Hematopoietic multipotent progenitor cell treated with erythropoietin and hydrocortisone succinate and interleukin-3 and kit ligand, for 6 days (in vitro differentiated cells): ENCODE measurements around the gene SMIM38.

Experiments
- DNase-seq: peaks from one replicate; pipeline ENCODE4 v3.0.0-alpha.2; 2015

SMIM38 gene

DNA sequence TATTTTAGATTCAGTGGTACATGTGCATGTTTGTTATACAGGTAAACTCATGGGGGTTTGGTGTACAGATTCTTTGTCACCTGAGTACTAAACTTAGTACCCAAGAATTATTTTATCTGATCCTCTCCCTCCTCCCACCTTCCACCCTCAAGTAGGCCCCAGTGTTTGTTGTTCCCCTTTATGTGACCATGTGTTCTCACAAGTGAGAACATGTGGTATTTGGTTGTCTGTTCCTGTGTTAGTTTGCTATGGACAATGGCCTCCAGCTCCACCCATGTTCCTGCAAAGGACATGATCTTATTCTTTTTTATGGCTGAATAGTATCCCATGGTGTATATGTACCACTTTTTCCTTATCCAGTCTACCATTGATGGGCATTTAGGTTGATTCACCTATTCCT, 6.8 kb downstream of the SMIM38 start:
- DNase-seq, result no peak

DNA sequence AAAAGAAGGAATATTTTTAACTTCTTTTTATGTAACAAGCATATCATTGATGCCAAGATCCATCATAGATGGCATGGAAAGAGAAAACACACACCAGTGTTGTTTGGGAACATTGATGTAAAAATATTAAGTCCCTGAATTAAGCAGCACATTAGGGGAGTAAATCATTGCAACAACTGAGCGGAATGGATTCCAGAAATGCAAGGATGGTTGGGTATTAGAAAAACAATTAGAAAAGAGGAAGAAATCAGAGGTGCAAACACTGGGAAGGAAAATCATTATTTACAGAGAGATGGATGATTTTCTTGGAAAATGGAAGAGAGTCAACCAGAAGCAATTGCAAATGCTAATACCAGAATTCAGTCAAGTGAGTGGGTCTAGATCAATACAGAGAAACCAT, 8.1 kb downstream of the SMIM38 start:
- DNase-seq, result no peak

DNA sequence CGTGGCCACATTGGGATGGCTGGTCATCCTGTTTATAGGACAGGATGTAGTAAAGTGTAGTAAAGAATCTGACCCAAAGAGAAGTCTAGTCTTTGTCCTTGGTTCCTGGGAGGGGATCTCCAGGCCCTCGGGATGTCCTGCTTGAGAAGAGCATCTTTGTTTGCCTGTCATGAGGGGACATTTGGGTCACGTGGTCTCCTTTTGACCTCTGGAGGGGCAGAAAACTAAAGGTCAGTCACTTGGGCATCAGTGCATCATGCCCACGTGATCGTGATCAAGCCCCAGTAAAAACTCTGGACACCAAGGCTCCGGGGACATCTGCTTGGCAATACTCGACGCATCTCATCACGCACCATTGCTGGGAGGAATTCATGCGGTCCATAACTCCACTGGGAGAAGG, 9.1 kb downstream of the SMIM38 start:
- no peak for DNase-seq

DNA sequence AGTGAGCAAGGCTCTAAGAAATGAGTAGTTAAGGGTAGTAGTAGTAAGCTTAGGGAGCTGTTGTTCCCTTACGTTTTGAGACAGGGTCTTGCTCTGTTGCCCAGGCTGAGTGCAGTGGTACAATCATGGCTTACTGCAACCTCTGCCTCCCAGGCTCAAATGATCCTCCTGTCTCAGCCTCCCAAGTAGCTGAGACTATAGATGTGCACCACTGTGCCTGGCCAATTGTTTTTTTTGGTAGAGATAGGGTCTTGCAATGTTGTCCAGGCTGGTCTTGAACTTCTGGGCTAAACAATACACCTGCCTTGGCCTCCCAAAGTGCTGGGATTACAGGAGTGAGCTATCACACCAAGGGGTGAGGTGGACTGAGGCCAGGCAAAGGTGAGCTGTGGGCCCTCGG, 10.0 kb downstream of the SMIM38 start:
- DNase-seq, result no peak

DNA sequence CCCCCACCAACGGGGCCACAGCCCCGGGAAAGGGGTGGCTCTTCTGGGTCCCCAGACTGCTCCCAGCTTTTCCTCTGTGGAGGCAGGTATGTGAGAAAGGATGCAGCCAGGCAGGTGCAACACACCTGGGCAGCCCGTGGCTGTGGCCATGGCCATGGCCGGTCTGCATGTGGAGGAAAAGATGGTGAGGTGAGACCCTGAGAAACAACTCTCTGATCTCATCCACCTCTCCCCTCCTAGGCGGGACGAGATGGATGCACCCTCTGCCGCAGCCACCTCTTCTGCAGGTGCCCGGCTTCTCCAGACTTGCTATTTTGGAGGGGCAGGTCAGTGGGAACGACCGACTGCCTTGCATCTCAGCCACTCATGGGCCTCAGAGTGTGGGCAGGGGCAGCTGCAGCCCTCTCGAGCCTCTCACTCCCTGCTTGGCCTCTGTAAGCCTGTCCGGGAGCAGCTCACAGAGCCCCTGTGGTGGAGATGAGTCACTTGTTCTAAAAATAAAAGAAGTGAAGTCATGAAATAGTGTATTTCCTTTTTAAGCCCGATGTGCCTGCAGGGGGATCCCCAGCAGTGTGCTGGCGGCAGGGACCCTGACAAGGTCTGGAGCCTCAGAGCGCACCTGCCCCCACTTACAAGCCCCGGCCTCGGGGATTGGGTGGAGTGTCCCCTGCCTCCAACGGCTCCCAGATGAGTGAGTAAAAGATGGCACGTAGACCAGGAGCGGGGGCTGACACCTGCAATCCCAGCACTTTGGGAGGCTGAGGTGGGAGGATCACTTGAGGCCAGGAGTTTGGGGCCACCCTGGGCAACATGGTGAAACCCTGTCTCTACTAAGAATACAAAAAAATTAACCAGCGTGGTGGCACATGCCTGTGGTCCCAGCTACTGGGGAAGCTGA, 10.7 kb downstream of the SMIM38 start:
- peak; percentile 27 for DNase-seq

DNA sequence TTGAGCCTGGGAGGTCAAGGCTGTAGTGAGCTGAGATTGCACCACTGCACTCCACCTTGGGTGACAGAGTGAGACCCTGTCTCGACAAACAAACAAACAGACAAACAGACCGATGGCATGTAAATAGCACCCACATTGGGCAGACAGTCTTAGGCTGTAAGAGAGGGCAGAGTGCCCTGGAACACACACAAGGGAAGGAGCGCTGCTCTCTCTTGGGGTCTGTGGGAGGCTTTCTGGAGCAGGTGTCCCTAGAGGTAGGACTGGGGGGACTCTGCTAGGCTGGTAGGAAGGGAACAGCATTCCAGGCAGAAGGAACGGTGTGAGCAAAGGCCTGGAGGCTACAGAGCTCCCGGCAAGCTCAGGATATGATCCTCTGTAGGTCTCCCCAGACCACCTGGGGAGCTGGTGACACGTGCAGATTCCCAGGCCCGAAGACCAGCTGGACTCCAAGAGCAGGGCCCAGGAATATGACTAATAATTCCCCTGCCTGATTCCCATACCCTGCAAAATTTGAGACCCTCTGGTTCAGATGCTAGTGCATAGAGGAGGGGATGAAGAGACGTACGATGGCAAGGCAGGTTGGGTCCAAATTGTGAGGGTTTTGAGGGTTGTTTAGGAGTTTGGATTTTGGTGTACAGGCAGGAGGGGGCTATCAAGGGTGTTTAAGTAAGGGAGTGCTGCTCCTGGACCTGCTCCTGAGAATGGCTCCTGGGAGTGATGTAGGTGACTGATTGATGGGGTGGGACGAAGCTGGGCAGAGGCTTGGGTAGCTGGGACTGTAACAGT, 11.6 kb downstream of the SMIM38 start:
- DNase-seq, result no peak

DNA sequence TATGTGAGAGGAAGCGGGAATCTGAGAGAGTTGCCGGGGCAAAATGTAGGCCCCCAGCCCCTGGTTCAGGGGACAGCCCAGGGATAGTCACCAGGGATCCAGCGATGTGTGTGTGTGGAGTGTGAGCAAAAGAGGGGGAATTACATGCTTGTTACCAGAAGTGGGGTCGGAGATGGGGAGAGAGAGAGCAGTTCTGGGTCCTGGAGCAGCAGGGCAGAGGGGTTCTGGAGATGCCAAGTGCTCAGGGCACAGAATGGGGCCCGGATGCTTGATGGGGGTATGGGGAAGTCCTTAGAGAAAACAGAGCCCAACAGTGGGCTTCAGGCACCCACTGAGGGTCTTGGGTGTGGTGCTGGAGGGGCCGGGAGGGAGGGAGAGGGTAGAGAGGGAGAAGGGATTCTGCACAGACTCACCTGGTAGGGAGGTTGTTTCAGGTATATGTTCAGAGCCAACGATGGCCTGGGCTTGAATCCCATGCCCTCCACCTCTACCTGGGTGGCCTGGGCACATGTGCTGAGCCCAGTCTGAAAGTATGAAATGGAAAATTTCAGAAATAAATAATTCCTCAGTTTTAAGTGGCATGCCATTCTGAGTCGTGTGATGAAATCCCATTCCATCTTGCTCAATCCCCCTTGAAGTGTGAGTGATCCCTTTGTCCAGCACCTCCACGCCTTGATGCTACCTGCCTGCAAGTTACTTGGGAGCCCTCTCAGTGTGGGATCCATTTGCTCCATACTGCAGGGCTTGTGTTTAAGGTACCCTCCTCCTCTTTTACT, 12.4 kb downstream of the SMIM38 start:
- no peak for DNase-seq

DNA sequence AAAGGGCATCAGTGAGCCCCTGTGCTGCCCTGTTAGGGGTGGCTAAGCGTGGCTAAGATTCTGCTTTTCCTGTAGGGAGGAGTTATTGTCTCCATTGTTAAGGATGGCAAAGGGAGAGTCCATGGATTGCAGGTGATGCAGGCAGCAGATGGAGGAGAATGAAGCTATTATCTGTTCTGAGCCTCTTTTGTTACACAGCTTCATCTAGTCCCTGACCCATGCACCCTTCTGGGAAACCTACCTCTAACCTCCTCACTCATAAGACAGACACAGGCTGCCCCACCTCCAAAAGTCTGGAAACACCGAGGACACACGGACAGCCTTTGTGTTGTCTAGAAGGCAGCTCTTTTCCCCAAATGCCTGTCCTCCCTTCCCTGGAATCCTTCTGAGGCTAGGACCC, 13.7 kb downstream of the SMIM38 start:
- DNase-seq, result no peak

DNA sequence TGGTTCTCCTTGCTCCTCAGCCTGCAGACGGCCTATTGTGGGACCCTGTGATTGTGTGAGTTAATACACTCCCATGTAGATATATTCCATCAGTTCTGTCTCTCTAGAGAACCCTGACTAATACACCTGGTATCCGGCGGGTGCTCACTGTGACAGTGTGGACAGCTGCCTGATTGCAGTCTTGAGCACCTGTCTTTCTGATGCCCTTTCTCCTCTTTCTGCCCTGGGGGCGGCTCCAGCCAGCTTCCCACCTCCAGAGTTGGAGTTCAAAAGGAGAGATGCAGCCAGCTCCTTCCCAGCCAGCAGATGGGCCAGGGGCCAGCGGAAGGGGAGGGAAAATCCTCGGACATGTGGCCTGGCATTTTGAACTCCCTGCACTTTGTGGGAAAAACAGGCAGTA, 15.0 kb downstream of the SMIM38 start:
- DNase-seq, result no peak

DNA sequence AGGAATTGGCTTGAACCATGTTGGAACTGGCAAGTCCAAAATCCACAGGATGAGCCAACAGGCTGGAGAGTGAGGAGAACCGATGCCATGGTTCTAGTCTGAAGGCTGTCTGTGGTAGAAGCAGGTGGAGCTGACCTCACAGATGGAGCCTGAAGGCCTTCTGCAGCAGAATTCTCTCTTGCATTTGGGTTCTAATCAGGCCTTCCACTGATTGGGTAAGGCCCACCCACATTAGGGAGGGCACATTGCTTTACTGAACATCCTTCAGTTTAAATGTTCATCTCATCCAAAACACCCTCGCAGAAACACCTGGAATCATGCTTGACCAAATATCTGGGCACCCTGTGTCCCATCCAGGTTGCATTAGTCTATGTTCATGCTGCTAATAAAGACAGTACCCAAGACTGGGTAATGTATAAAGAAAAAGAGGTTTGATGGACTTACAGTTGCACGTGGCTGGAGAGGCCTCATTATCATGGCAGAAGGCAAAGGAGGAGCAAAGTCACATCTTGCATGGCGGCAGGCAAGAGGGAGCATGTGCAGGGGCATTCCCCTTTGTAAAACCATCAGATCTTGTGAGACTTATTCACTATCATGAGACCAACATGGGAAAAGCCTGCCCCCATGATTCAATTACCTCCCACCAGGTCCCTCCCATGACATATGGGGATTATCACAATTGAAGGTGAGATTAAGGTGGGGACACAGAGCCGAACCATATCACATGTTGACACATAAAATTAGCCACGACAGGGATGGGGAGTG, 15.9 kb downstream of the SMIM38 start:
- DNase-seq, result no peak

DNA sequence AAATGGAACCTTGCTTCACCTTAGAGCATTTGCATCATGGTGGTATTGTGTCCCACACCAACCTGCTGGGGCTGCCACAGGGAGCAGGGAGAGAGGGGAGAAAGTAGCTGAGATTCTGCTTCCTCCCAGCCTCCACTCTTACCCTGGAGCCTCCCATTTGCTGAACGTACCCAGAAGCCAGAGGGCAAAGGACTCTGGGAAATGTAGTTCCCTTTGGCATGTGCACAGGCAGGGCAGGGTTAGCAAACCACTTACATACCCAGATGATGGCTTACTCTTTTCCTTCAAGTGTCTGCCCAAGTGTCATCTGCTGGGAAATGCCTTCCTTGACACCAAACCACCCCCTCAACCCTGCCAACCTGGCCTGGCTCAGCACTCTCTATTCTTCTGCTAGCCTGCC, 16.9 kb downstream of the SMIM38 start:
- peak; percentile 29 for DNase-seq

DNA sequence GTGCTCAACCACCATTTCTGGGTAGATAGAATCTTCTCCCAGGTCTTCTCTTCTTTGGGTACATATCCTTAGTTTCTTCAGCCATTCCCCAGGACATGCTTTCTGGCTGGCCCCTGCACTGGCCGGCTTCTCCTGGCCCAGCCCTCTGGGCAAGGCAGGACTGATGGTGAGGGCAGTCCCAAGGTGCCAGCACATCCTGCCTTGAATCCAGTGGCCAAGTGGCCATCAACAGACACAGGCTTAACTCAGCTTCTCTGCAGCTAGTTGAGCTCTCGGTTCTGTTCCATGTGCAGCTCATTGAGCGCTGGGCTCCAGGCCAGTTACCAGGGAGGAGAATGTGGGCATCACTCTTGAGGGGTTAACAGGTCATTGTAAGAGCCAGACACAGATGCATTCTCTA, 17.6 kb downstream of the SMIM38 start:
- no peak for DNase-seq

DNA sequence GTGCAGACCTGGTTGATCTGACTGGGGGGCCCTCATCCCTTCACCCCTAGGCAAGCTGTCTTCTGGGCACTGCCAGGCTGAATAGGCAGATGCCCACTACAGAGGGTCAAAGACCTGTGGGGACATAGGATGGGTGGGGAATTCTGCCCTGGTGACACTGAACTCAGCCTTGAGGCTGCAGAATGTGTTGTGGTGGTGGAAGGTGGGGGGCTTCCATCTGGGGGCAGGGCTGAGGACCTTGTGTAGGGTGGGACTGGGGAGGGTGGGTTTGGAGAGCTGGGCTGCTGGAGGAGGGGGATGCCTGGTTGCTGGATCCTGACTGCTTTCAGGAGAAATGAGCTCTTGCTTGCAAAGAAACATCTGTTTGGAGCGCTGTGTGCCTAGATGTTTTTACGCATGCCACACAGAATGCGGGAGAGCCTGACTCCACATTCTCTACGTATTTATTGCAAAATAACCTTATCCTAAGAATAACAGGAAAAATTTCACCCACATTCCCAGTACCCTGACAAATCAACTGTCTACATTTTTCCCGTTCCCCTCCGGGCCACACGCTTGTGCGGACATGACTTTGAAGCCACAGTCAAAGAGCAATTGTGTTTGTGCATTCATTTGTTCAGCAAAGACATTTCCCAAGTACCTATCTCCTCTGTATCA, 18.3 kb downstream of the SMIM38 start:
- no peak for DNase-seq

DNA sequence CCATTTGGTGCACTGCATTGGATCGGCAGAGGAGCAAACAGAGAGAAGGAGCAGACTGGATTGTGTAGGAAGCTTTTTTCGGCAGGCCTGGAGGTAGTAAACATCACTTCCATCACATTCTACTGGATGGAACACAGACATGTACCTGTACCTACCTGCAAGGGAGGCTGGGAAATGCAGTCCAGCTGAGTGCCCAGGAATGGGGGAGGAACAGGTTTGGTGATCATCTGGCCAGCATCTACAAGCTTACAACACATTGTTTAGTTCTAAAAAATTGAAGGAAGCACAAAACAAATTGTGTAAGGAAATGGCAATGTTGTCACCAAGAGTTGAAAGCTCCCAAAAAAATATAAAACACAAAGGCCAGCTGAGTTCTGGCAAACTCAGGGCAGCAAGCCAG, 19.1 kb downstream of the SMIM38 start:
- no peak for DNase-seq

DNA sequence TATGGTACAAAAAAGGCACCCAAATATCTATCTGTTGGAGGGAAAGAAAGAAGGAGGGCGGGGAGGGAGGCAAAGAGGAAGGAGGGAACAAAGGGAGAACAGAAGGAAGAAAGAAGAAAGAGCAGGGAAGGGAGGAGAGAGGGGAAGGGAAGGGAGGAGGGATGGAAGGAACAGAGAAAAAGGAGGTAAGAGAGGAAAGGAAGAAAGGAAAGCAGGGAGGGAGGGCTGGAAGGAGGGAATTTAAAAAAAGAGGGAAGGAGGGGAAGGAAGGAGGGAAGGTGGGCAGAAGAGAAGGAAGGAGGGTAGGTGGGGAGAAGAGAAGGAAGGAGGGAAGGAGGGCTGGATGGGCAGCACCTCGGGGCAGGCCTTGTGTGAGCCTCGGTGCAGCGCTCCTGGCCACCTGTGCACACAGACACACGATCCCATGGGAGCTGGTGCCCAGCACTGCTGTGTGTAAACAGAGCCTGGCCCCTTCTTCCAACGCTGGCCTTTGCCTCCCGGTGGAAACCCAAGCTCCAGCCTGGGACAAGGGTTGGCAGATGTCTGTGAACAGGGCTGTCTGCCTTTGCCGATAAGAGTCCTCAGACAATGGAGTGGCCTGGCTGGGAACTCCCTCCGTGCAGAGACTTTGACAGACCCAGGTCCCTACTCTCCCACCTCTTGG, 23.2 kb downstream of the SMIM38 start:
- DNase-seq, result no peak

DNA sequence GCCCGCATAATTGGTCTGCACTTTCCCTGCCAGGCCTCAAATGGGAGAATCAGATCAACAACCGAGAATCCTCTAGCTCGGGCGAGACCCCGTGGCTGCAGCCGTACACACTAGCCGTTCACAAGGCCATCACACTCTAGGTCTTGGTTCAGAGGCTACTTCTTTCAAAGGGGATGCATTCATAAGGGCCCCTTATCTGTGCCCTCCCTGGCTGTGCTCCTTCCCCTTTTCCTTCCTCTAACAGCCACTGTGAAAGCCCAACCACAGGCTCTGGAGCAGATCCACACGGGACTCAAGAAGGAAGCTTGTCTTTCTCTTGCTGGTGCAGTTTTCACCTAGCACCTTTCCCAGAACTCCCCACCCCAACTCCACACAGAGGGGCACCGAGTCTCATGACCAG, 24.5 kb downstream of the SMIM38 start:
- DNase-seq, result peak; percentile 12

DNA sequence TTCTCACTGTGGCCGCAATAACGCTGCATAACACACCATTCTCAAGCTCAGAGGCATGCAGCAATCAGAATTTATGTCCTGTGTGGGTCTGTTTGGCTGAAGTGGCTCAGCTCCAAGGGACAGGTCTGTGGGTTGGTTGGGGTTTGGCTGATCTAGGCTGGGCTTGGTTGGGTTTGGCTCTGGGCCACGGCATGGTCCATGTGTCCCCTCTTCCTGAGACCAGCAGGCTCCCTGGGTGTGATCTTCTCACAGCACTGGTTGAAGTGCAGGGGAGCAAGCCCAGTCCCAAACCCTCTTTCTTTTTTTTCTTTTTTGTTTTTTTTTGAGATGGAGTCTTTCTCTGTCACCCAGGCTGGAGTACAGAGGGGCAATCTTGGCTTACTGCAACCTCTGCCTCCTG, 25.0 kb downstream of the SMIM38 start:
- no peak for DNase-seq

DNA sequence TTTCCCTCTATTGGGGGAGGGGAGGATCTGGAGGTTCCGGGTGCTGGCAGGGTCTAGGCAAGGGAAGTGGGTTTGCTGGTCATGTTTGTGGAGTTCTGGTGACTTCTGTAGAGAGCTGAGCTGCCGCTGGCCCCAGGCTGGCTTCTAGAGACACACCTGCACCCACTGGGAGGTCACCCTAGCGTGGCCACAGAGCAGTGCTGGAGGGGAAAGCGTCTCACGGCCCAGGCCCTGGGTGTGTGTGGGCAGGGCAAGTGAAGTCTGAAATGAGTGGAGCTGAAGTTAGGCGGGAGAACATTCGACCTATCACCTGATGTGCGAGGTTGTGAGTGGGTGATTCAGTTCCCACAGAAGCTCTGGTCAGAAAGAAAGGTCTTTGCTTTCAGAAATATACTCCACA, 27.9 kb downstream of the SMIM38 start:
- DNase-seq, result no peak

DNA sequence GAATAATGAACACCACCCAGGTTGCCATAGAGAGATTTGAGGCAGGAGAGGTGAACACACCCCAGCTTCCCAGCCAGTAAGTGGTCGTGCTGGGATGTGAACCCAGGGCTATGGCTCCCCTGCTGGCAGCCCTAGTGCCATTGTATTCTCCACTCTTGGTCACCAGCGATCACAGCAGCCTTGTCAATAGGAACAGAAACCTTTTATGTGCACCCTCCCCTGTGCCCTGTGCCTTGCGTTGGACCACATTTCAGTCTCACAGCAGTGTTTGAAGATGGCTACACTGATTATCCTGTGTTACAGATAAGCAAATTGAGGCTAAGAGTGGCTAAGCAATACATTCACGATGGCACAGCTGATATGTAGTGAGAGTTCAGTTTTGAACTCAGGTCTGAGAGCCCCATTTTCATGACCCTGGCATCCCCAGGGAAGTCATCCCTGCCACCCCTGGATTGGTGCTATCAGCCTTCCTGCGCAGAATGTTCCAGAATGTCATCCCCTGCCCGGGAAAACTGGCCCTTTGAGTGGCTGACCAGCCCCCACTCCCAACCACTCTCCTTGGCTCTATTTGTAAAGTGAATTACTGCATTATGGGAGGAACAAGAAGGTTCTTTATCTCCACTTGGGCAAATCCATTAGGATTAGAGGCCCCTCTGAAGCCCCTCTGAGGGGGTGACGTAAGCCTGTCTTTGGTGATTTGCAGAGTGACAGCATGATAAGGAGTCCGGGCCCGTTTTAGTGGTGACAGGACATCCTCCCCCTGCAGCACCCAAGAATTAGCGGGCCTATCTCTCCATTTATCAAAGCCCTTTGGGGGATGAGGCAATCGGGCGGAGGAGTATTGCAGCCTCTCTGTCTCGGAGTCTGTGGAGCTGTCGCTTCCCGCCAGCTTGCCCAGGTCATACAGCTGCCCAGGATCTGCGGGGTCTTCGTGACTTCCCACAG, 30.9 kb downstream of the SMIM38 start:
- peak; percentile 20 for DNase-seq

DNA sequence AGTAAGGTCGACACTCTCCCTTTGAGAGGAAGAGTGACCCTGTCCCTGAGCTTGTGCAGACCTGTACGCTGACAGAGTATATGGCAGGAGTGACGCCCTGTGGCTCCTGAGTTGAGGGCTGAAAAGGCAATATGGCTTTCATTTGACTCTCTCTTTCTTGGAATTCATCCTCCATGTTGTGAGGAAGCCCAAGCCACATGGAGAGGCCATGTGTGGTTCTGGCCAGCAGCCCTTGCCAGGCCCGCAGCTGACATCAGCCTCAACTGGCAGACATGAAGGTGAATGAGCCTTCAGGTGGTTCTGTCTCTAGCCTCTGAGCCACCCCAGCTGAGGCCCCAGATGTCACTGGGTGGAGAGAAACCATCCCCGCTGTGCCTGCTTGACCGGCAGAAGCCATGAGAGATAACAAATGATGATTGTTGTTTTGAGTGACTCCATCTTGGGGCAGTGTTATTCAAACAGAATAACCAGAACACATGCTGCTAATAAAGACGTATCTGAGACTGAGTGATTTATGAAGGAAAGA, 31.9 kb downstream of the SMIM38 start:
- DNase-seq, result no peak
